Raji (cell line): ENCODE data around the gene TNRC6C.

Source experiments
- POLR2A ChIP-seq: IDR thresholded peaks from 2 replicates; pipeline ENCODE4 v1.6.1; 2011; ENCODE audit warnings: low read depth, low read length, control low read depth; ENCODE audit not compliant: insufficient read depth

The TNRC6C gene

DNA sequence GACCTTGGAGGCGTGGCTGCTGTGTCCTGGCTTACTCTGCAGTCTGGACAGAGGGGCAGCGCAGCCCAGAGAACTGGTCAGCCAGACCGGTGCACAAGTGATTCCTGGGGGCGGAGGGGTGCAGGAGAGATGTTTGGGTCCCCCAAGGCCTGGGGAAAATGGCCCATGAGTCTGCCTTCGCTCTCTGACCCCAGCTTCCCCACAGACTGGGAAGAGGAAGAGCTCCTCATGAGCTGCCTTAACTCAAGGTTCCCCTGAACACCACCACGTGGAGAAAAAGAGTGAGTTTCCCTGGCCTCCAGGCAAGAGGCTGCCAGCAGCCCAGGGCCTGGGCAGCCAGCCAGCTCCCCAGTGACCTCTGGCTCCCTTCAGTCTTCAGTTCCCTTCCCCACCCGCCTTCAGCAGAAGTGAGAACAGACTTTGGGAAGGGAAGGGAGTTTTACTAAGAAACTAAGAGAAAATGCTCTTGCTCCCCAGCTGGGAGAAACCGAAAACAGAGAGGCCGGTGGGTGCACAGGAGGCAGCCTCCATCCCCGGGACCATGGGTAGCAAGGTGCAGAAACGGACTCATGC is 185.7 kb downstream of the TNRC6C start:
- no peak for TF ChIP-seq POLR2A

DNA sequence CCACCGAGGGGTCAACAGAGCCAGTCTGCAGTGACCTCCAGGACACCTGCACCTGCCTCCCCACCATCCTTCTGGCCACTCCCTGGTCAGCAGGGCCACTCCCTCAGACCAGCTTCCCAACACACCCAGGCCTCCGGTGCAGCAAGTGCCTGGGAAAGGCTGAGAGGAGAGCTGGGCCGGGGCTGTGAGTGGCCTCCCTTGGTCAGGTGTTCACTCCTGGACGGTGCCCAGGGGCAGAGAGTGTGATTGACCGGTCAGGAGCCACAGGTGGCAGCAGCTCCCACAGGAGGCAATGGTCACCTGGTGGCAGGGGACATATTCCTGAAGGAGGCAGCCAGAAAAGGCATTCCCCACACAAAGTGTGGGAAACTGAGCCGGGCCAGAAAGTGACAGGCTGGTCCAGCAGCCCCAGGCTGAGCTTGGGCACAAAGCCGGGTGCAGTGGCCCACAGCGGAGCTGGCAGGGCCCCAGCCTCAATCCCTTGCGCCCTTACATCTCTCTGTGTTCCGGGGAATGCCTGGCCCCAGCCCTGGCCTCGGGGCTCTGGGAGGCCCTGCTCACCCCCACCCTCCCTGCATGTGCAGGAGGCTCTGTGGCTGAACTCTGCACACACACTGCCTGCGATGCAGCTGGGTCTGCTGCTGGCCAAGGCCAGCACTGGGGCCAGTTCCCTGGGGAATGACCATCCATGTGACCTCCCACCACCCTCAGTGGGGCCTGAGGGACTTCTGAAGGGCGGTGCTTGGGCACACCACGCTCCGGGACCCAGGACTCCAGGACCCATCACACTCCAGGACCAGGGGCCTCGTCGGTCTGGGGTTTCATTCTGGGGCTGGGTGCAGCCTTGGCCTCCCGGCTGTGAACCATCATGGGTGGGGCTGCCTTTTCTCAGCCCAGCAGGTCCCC is 186.5 kb downstream of the TNRC6C start:
- TF ChIP-seq POLR2A = no peak

DNA sequence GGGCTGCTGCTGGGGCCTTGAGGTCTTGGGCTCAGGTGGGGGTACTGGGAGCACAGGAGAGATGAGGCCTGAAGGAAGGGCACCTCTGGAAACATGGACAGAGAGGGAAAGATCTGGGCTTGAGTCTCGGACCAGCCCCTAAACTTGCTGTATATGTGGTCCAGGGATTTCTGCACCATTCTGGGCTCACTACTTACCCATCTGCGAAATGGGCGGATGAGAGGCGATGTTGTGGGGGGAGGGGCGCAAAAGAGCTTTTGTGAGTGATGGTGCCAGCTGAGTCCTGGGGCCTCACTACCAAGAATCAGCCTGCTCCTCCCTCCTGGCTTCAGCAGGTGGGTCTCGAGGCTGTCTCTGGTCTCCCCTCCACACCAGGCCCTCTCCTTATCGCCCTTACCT is 188.0 kb downstream of the TNRC6C start:
- no peak for TF ChIP-seq POLR2A

DNA sequence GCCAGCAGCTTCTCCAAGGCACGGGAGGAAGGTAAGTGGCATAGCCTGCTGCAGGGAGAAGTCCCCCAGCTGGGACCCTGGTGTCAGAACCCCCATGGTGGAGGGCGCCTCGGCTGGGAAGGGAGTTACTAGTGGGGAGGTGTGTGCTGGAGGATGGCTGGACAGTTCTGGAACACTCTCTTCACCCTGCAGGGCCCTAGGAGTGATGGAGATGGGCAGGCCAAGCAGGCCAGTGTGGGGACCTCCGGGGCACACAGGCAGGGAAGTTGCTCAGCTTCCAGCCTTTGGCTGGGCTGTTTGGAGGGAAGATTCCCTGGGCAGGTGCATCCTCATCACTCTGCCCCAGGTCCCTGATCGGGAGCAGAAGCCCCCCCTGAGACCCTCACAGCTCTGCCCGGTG is 188.4 kb downstream of the TNRC6C start:
- TF ChIP-seq POLR2A = no peak

DNA sequence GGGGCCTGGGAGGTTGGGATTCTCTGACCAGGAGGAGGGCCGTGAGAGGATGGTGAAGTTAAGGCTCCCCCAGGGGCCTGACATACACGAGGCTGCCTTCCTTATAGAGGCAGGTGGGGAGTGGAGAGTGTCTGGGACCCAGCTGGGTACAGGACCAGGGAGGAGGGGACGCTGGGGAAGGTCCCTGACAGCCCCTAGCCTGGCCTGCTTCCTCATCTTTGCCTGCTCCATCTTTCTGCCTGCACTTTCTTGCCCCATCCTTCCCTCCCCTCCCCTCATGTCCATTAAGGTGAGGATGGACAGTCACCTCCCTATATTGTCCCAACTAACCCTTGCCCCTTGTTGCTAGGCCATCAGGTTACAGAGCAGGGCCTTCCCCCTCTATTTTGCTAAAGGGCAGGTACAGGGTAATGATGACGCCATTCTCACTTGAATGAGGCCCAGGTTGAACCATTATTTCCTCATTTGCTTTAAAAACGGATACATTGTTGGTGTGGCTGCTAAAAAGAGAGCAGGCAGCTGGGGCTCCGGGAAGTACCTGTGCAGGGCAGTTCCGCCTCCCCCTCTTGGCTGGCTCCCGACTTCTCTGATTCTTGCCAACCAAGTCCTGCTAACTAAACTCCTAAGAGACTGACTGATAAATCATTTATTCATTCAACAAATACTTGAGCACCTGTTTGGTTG is 189.0 kb downstream of the TNRC6C start:
- TF ChIP-seq POLR2A = peak; percentile 54

DNA sequence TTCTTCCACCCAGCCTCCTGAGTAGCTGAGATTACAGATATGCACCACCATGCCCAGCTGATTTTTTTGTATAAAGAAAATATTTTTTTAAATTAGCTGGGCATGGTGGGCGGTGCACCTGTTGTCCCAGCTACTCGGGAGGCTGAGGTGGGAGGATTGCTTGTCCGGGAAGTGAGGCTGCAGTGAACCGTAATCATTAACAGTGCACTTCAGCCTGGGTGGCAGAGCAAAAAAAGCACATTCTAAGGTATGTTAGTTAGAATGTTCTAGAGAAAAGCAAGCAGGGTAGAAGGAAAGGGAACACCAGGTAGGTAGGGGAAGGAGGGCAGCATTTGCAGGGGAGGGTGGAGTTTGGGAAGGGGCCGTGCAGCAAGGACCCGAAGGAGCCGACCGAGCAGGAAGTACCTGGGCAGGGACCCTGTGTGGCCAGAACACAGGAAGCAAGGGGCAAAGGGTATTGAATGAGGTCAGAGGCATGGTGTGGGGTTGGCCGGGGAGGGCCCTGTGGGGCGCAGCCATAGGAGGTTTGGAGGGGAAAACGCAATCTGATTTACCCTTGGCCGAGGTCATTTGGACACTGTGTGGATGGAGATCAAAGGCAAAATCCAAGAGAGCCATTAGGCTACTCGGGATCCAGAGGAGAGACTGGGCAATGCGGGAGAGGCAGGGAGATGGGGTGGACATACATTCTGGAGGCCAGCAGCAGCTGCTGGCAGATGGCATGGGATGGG is 189.9 kb downstream of the TNRC6C start:
- no peak for TF ChIP-seq POLR2A

DNA sequence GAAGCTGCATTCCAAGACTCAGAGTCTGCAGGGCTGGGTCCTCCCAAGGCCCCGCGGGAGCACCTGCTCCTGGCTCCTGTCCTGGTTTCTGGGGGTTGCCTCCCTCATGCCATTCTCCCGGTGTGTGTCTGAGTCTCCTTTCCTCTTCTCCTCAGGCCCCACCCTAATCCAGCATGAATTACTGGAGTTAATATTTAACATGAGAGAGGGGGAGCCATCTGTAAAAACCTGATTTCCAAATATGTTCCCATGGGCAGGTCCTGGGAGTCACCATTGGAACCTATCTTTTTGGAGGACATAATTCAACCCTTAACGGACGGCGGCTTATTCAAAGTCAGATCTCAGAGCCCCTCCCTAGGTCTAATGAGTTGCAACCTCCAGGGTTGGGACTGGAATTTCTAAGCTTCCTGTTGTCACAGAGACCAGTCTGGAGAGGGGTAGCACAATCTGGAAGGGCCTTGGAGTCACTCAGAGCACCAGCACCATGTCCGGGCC is 193.1 kb downstream of the TNRC6C start:
- TF ChIP-seq POLR2A = no peak

DNA sequence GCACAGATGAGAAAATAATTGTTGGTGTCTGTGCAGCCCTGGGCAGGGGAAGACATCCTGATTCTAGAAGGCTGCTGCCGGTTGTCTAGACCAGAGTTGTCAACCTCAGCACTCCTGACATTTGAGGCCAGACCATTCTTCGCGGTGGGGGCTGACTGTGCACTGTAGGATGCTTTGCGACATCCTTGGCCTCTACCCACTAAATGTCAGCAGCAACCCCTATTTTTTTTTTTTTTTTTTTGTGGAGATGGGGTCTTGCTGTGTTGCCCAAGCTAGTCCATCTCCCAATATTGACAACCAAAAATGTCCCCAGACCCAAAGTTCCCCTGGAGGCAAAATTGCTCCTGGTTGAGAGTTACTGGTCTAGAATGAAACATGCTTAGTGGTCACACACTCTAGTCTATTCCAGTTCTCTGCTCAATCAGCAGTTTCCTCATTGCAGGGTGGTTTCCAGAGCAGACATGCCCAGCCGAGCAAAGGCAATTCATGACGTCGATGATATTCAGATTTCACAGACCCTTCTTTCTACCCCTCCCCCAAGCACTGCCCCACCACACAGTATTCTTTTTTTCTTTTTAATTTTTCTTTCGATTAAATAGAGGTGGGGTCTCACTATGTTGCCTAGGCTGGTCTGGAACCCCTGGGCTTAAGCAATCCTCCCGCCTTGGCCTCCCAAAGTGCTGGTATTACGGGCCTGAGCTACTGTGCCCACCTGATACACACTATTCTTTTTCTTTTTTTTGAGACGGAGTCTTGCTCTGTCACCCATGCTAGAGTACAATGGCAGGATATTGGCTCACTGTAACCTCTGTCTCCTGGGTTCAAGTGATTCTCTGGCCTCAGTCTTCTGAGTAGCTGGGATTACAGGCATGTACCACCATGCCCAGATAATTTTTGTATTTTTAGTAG is 196.7 kb downstream of the TNRC6C start:
- TF ChIP-seq POLR2A = peak; percentile 32; the same call in 1 of the 2 replicates
